HG02642 (cell line): ENCODE measurements around the gene RNF212.
"Not testable (repeated sequence)": the region's sequence is repeated elsewhere in the genome, so short reads cannot be mapped to it uniquely, and the experiment has no call there.

Experiments
- ATAC-seq: cut with Tn5 transposase; IDR thresholded peaks from one replicate; pipeline ENCODE4 v1.9.1; 2021; ENCODE audit warnings: mild to moderate bottlenecking; ENCODE audit not compliant: unreplicated experiment, poor library complexity

RNF212 gene

GRCh38 chr4:1052231-1052671 is 61.1 kb downstream of the RNF212 start:
- ATAC-seq, result no peak

GRCh38 chr4:1051472-1051871 is 61.9 kb downstream of the RNF212 start:
- ATAC-seq, result no peak

GRCh38 chr4:1050486-1051213 is 62.7 kb downstream of the RNF212 start:
- no peak for ATAC-seq

DNA sequence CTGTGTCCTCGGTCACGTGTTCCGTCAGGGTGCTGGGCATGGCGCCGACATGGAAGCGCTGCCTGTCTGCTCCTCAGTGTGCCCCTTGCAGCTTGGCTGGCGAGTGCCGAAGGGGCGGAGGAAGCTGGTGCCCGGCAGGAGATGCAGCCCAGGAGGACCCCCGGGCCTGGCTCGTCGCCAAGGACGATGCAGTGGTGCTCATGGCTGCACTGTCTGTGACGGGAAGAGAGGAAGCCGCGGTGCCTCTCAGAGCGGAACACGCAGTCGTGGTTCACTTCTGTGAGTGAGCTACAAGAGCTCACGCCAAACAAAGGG is 63.8 kb downstream of the RNF212 start:
- no peak for ATAC-seq

GRCh38 chr4:1048773-1049590 is 64.4 kb downstream of the RNF212 start:
- ATAC-seq, result no peak

GRCh38 chr4:1047976-1048772 is 65.2 kb downstream of the RNF212 start:
- no peak for ATAC-seq

DNA sequence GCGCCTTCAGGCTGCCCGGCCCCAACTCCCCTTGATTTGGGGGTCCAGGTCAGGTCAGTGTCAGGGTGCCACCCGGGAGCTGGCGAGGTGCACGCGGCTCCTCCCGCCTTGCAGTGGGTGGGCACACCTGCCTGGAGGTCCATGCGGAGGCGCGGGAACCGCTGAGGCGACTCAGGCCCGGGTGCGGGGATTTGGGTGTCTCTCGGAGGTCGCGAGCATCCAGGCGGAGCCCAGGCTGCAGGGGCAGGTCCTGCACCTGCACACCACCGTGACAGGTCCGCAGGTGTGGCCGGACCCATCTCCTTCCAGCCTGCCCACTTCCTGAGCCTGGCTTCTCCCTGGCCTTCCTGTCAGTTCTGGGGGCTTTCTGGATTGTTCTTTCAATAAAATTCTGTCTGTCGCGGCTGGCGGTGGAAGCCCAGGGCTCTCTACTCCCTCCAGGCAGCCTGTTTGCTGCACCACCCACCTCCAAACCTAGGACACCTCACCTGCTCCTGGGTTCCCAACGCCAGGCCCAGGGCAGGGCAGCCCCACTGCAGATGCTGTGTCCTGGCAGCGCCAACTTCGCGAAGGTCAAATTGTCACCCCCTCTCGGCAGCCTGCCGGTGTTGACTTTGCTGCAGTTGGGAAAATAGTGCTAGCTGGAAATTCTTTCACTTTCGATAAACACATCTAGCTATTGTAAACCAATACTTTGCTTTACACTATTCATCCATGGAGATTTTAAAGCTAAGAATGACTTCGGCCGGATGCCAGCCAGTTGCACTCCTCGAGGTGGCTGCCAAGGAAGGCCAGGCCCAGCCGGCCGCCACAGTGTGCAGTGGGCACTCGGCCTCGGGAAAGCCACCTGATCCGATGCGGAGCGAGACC is 66.0 kb downstream of the RNF212 start:
- ATAC-seq, result no peak

DNA sequence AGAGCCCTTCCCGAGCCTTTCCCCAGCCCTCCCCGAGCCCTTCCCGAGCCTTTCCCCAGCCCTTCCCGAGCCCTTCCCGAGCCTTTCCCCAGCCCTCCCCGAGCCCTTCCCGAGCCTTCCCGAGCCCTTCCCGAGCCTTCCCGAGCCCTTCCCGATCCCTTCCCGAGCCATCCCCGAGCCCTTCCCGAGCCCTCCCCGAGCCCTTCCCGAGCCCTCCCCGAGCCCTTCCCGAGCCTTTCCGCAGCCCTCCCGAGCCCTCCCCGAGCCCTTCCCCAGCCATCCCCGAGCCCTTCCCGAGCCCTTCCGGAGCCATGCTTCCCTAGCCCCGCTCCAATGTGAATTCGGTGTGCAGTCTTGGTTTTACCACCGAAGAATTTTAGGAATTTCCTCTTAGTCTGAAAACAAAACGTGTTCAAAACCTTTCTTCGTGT is 66.8 kb downstream of the RNF212 start:
- ATAC-seq, result not testable (repeated sequence)

GRCh38 chr4:1045595-1046201 is 67.7 kb downstream of the RNF212 start:
- ATAC-seq, result no peak

DNA sequence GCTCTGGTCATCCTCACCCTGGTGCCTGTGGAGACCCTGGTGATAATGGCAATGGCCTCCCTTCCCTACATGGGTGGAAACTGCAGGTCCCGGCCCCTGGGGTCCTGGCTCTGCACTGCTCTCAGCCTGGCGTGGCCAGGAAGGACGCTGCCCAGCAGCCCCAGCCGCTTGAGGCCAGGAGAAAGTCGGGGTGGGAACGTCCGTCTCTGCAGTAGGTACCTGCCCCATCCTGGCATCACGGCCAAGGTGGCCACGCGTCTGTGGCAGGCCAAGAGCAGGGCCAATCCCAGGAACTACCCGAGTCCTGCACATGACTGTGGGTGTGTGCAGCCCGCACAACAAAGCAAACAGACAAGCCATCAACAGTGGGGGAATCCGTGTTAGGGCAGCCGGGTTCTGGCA is 68.2 kb downstream of the RNF212 start:
- ATAC-seq, result no peak

- no peak for ATAC-seq
Observed at GRCh38 chr4:1044469-1045192, 68.7 kb downstream of the RNF212 start.

- no peak for ATAC-seq
Observed at GRCh38 chr4:1043651-1044468, 69.5 kb downstream of the RNF212 start.

GRCh38 chr4:1043162-1043561 is 70.2 kb downstream of the RNF212 start:
- no peak for ATAC-seq

- no peak for ATAC-seq
Observed at GRCh38 chr4:1042352-1043055, 70.9 kb downstream of the RNF212 start.

DNA sequence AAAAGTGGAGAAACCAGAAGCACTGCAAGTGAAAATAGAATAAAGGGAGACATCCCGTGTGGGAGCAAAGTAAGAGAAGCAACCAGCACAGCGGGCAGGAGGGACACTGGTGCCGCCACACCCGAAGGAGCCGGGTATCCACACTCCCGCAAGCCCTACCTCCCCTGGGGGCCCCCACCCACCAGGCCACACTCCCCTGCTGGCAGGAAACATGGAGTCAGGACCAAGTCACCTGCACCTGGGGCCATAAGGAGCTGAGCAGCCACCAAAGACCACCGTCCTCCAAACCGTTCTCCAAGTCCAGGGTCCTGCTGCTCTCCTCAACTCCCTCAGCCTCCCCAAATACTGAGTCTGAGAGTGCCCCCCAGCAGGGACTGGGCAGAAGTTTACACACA is 71.4 kb downstream of the RNF212 start:
- ATAC-seq, result no peak

GRCh38 chr4:1041147-1041935 is 72.0 kb downstream of the RNF212 start:
- ATAC-seq, result no peak
